Myocyte (in vitro differentiated cells): ENCODE results near the gene PPFIBP2. TPM values are rescaled to one million over a fixed set of nuclear protein-coding genes. Genes with fewer than 3 reads are reported as not detected.

Experiments
- DNase-seq: peaks from one replicate; pipeline ENCODE4 v3.0.0-alpha.2; 2012; ENCODE audit warnings: low read depth
- total RNA-seq: library from RNA; depleted of rRNA; stranded (reverse); fragments of >200 nt; gene quantifications from 2 replicates; pipeline ENCODE4 v1.2.3, GENCODE V29; 2014

Gene PPFIBP2
- total RNA-seq, 1 donor from 2014 or later, result 43.3 TPM

DNA sequence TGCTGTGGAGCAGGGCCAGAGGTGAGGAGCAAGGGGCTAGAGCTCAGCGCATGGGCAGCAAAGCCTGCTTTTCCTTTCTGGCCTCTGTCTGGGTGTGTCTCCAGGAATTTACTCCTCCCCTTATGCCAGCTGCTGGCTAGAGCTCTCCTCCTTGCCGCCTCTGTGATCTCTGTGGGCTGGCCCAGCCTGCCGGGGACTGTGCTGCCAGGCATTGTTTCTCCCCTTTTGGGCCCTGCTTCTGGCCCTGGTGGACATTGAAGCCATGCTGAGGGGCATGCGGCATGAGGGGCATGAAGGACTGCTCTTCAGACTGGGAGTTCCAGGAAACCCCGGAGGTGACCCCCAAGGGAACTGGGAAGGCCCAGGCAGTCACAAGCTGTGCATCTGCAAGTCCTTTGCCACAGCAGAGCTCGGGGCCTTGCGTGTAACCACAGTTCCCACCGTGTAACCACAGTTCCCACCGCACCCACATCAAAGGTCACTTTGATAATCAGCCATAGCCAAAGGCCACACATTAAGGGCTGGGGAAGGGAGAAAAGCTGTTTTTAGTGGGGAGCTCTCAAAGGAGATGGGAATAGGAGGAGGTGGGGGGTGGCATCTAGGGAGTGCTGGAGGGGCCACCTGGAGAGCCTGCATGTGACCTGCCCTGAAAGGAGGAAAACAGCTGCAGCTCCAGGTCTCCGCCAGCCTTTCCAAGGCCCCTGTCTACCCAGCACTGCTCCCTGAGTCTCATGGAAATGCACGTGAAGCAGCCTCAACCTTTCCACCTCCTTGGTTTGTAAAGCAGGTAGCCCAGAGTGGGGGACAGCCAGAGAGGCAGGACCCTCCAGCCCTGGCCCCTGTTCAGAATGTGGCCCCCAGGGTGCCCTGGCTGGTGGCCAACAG is 62.3 kb downstream of the PPFIBP2 start:
- peak; percentile 90 for DNase-seq

DNA sequence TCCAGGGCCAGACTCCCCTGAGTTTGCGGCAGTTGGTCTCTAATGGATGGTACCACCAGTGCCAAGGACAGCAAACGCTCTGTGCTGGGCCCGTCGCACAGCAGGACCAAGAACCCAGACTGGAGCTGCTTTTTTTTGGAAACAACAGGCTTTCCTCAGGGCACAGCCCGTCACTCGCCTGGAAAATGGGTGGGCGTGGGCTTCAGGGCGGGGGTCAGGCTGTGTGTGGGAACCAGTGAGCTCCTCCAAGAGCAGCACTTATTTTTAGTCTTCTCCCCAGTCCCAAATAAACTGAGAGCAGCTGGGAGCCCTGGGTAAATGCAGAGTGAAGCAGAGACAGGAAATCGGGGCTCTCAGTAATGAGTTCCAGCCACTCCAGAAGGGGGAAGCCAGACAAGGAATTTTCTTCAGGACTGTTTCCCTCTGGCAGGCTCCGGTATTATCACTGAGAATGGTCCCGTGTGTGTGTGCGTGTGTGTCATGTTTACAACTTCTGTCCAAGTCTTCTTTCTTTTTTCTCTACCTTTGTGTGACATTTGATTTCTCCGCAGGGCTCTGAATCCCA is 63.0 kb downstream of the PPFIBP2 start:
- DNase-seq, result peak; percentile 71

DNA sequence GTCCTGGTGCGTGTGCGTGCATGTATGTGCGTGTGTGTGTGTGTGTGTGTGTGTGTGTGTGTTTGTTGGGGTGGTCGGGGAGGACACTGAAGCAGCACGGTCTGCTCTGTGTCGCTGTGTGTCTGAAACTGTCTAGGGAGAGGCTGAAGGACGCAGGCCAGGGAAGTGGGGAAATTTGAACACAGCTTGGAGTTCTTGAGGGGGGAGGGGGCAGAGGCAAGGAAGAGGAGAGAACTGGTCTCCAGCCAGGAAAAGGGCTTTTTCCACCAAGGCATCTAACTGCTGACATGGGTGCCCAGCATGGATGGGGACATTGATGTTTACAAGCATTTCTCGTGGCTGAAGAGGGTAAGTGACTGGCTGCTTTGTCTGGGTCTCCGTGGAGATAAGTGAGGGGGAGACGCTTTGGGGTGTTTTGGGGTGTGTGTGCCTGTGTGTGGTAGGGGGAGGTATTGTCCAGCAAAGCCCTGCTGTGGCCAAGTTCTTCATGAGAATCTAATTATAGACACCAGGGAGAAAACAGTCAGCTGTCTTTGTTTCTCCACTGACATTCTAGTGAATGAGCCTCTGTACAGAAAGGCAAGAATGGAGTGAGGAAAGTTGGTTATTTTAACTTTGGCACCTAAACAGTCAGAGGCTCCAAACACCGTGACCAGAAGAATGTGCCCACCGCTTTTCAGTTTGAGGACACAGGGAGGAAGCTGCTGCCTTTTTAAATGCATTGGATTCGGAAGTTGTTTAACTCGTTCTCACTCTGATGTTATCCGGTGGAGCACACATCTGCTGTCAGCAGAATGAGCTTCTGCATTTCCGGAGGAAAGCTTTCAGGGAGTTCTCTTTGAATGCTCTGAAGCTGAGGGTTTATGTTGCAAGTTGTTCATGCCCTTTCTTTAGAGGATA is 63.7 kb downstream of the PPFIBP2 start:
- peak; percentile 69 for DNase-seq

DNA sequence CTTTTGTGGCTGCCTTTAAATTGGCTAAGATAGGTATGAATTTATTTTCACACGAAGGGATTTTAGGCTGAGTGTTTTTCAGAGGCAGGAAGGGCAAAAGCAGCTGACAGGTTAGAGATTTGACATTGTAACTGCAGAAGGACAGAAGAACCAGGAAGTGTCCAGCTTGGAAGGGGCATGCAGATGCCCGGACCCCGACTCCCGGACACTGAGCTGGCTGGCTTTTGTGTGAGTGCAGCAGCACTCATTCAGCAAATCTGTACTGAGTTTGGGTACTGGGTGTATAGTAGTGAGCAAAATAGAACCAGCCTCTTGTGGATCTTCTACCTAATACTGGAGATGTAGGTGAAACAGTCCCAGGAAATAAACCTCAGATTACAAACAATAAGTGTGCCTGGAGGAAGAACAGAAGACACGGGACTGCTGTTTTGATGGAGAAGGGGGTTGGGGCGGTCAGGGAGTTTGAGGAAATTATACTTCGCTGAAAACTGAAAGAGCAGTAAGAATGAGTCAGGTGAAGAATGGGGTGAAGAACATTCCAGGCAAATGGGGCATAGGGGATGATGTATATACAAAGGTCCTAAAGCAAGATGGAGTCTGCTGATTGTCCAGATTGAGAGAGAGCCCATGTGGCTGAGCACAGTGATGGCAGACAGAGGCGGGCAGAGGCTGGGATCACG is 64.6 kb downstream of the PPFIBP2 start:
- no peak for DNase-seq

DNA sequence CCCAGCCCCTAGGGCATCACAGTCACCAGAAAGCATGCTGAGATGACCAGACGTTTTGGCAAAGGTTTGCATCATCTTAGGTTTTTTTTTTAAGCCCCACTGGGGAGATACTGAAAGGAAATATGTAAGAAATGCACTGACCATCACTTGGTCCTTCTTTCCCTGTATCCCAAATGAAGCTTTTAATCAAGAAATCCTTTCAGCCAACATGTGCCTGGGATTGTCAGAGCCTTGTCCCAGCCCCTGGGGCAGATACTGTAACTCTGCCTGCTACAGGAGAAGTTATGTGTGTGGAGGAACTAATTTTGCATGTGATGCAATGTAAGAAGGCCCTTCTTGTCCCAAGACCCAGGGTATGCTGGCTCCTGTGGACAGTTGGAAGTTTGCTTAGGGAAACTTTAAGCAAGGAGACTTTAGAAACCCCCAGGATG is 65.6 kb downstream of the PPFIBP2 start:
- DNase-seq, result no peak

DNA sequence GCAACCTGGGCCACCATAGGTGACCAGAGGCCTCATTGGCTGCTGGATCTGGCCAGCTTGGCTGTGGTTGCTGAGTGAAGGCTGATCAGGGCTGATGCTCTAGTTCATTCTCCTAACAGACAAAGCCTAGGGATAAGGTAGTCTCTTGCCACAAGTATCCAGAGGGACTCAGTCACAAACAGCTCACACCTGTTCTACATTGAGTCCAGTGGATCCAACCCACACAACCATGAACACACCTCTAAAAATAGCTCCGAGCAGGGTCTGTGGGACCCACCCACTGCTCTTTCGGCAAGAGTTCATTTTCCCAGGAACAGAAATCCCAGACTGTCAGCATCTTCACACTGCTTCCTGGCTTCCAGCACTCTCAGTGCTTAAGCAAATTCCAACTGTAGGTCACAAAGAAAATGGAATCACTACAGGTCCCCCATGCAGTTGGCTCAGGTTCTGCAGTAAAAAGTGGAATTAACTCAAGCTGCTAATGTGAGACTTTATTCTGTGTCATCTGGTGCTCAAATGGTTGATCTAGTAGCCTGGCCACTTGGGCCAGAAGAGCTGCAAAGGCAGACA is 67.3 kb downstream of the PPFIBP2 start:
- DNase-seq, result peak; percentile 55

DNA sequence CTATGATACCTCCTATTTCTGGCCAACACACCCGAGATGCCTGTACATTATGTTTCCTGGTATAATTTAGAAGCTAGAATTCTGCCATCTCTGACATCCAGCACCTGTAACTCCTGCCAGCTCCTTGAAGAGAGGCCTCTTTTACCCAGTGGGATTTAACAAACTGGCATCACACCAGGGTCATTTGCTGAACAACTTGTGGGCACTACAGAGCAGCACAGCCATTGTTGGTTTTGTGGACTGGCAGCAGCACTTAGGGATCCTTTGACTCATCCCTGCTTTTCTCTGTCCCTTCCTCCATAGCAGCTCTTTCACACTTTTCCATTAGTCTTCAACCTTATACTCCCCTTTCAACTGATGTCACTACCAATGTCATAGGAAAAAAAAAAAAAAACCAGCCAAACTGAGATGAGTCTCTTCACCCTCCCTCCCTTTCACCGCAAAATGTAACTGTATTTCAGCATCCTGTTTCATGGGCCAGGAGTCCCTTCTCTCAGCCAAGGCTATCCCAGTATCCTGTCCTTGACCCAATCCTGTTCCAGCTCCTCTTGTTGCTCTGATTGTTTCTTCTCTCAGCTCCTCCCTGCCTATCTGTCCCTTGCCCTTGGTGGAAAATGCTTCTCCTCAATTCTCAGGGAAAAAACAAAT is 68.7 kb downstream of the PPFIBP2 start:
- DNase-seq, result peak; percentile 57

DNA sequence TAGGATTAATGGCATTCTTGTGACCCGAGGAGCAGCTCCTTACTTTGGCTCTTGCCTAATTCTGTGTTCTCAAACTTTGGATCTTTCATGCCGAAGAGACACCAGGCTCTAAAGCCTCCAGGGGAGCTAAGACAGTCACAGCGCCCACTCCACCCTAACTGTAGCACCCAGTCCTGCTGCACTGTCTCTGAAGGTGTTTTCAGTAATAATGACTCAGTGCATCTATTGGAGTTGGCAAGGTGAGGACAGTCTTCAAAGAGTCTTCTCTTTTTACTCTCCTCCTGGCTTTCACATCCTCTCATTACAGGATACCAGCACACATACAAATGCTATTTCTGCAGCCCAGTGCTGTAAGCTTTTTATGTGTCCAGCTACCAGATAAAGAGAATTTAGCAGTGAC is 69.4 kb downstream of the PPFIBP2 start:
- no peak for DNase-seq

DNA sequence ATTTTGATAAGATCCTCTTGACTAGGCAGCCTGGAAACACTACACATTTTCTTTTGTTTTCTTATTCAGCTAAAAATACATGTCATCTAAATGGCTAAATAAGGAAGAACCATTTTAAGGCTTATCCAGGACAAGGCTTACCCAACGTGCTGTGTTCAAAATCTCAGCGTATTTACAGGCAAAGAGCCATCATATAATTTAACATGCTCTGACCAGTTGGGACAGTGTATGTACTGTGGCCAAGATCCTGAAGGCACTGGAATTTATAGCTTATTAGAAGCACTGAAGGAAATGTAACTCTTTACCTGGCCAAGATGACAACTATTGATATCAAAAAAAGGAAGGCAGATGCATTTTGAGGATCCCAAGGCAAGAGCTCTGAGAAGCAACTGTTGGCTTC is 71.1 kb downstream of the PPFIBP2 start:
- DNase-seq, result no peak

DNA sequence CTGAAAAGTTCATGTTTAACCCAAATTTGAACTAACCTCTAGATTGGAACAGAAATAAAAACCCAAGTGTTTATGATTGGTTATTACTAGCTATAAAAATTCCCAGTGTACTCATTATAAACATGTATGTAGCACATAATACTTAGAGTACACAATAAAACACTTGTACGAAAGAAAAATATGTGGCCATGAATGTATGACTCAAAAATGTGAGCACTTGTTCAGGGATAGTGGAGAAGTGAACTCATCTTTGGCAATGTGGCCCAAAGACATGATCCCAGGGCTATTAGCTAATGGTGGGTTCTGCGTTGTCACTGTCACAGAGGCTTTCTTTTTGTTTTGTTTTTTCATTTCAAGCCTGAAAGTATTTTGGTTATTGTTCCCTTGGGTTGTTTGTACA is 72.0 kb downstream of the PPFIBP2 start:
- no peak for DNase-seq

DNA sequence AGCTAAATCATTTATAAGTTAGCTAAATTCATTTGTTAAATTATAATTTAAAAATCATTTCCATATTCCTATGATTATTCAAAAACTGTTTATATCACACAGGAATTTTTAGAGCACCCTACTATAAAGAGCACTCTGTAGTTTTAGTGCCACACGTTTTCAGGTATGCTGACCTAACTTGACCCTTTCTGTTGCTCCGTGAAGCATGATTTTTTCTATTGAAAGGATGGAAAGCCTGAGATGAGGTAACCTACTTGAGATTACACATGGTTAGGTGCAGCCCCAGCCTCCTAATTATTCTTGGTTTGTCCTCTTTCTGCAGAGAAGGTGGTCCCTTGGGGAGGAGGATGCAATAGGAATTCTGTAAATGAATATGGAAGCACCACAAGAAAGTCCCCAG is 72.6 kb downstream of the PPFIBP2 start:
- DNase-seq, result no peak

DNA sequence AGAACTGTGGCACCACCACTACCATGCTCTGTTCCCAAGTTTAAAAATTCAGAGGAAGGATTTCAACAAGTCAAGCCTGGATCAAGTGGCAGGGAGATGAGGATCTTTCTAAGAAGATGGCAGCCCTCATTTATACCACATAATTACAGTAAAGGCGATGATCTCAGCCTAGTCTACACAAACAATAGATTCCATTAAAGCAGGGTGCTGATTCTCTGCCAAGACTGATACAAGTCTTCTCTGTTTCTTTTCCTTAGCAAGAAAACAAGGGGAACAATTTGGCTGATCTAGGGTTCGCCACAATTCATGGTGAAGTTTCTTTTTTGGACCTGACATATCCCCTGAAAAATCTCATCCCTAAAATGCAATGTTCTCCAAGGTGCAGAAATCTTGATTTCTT is 73.9 kb downstream of the PPFIBP2 start:
- no peak for DNase-seq

DNA sequence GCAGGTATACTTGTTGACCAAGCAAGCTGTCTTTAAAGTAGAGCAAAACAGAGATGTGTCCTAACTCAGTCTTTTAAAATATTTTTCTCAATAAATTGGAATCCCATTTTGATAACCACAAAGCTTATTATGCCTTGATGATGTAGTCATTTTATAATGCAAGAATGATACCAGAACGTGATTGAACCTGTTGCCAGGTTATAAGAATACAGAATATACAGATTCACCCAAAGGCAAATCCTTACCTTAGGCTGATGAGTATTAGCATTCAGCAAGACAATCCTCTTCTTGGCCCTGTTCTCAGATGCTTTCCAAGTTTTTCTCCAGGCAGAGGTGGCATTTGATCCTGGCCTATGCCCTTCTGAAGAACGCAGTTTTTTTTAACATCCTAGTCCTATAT is 76.1 kb downstream of the PPFIBP2 start:
- no peak for DNase-seq

DNA sequence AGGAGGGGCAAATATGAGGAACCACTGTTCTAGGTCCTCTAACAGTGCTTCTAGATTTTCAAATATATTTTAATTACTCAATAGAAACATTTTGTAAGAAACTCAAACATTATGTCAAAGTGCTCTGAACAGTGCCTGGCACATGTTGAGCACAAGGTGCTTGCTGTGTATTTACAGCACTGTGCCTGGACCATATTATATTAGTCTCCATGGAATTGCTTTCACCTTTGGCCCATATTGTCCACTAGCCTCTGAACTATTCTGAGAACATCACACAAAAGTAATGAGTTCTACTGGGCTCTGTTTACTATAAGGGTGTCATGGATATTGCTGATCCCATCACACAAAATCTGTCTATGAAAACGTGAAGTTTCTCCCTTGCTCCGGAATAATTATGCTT is 76.7 kb downstream of the PPFIBP2 start:
- no peak for DNase-seq

DNA sequence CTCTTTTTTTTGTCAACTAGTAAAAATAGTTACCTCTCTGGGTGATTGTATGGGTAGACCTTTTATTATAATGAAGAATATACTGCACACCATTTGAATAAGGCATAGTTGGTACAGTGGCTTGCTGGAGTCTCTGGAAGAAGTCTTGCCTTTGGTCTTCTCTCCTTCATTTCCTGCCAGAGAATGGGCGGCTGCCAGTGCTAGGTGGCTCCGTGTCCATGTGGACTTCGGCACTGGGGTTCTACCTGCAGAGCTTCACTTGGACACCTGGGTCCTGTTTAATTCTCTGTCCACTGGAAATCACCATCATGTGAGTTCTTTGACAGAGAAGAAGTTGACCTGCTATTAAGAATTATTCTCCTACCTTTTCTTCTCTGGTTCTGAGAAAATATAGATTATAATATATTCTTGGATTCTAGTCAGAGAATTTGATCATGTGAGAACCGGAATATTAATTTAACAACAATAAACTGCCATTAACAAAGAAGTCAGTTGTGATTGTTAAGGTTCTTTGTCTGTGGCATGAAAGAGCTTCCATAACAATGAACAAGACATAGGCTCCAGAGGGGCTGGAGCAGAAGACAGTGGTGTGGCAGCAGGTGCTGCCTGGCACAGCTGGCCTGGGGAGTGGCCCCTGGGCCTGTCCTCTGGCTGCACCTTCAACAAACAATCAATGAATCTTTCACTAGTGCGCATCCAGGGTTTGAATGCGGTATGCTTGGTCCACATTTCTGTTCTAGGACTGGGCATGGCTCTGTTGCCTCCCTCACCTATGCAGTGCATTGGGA is 77.5 kb downstream of the PPFIBP2 start:
- no peak for DNase-seq

DNA sequence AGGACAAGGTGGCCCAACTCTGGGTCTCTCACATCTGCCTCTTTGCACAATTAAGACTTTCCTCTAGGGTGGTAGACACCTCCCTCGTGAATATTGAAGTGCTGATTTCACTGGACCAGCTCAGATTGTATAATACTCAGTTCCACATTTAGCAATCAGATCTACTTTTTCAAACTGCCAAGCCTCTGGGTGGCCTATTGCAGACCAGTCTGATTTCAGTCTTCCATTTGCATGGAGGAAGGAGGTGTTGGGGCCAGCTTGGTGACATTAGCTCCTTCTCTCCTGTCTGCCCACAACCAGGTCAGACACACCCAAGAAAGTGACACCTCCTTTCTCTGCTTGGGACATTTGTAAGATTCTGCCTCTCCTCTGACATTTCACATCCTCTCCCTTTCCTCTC is 78.2 kb downstream of the PPFIBP2 start:
- no peak for DNase-seq

DNA sequence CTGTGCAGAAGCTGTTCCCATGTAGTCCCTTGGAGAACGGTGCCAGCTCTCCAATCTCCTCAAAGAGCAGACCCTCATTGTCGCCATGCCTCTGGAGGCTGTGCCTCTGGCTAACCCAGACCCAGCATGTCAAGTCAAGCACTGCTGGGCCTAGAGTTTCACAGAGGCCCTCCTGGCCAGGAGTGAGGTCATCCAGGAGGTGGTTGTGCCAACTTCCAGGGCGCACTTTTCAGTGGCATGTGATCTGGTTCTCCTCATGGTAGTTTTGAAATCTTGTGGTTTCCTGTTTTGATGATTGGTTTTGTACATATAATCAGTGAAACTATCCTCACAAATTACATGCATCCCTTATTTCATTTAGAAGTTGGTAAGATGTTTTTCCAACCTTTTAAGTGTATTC is 78.9 kb downstream of the PPFIBP2 start:
- DNase-seq, result no peak

DNA sequence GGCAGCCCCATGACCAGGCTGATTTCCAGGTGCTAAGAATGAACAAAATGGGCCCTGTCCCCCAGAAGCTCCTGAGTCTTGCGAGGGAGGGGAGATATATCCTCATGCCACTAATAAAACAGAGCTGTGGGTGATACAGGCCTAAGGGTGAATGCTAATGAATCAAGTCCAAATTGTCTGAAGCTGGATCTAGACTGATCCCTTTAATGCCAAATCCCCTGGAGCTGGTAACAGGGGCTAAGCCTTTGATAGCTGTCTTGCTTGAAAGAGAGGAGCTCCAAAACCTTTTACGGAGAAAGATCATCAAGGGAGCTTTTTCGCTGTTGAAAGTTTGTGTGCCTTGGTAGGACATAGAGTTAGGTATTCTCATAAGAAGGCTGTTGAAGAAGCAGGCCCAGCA is 79.7 kb downstream of the PPFIBP2 start:
- DNase-seq, result no peak

DNA sequence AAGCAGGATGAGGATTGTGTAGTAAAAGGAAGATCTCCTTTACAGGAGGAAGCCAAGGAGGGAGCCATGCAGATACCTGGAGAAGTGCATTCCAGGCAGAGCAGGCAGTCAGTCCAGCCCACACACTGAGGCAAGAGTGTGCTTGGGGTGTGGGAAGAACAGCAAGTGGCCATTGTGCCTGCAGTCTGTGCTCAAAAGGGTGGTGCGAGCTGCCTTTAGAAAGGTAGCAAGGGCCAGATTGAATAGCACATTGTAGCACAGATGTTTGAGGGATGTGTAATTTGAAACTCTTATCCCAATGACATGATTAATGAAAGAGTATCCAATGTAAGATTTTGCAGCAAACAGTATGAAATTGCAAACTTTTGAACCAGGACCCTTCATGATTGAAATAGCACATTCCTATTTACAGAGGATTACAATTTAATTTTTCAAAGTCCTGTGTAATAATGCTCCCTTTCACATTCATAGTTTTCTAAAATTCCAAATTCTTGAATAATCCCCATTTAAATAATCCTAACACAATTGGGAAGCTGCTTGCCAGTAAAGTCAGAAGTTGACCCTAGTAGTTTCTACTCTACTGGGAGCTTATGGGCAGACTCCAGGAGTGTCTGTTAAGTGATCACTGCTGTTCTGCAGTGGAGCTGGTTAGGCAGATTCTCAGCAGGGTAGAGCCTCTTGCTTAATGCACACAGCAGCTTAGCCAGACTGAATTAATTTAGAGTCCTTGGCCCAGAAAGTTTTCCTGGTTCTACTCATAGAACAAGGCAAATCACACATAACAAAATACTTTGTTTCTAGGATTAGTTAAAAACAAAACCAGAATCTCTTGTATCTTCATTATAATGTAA is 81.4 kb downstream of the PPFIBP2 start:
- no peak for DNase-seq
